HEK293 (cell line): ENCODE measurements around the gene GPATCH4.

Experiments used
- CTCF ChIP-seq: fragments of 450-650 bp; formaldehyde crosslinking; IDR thresholded peaks from 2 replicates; pipeline ENCODE4 v1.5.1; 2016; ENCODE audit warnings: missing biosample characterization, missing genetic modification characterization
- KLF1 ChIP-seq: fragments of 450-650 bp; formaldehyde crosslinking; IDR thresholded peaks from 2 replicates; pipeline ENCODE4 v1.5.1; 2016; ENCODE audit warnings: missing biosample characterization, missing genetic modification characterization
- ZBTB10 ChIP-seq: fragments of 450-650 bp; formaldehyde crosslinking; IDR thresholded peaks from 2 replicates; pipeline ENCODE4 v1.5.1; 2016; ENCODE audit warnings: missing biosample characterization, missing genetic modification characterization
- ZEB2 ChIP-seq: fragments of 450-650 bp; formaldehyde crosslinking; IDR thresholded peaks from 2 replicates; pipeline ENCODE4 v1.5.1; 2016; ENCODE audit warnings: missing biosample characterization, missing genetic modification characterization
- ZFHX2 ChIP-seq: fragments of 450-650 bp; formaldehyde crosslinking; conservative IDR thresholded peaks from 2 replicates; pipeline ENCODE4 v1.5.1; 2016; ENCODE audit warnings: missing biosample characterization, missing genetic modification characterization
- ZNF155 ChIP-seq: fragments of 450-650 bp; formaldehyde crosslinking; IDR thresholded peaks from 2 replicates; pipeline ENCODE4 v1.5.1; 2016; ENCODE audit warnings: missing biosample characterization, missing genetic modification characterization
- ZNF501 ChIP-seq: fragments of 450-650 bp; formaldehyde crosslinking; IDR thresholded peaks from 2 replicates; pipeline ENCODE4 v1.5.1; 2016; ENCODE audit warnings: missing biosample characterization, missing genetic modification characterization
- ZNF521 ChIP-seq: fragments of 450-650 bp; formaldehyde crosslinking; IDR thresholded peaks from 2 replicates; pipeline ENCODE4 v1.5.1; 2017; ENCODE audit warnings: missing biosample characterization, mild to moderate bottlenecking, missing genetic modification characterization
- ZNF654 ChIP-seq: fragments of 450-650 bp; formaldehyde crosslinking; IDR thresholded peaks from 2 replicates; pipeline ENCODE4 v1.5.1; 2016; ENCODE audit warnings: low read depth, missing biosample characterization, missing genetic modification characterization

DNA sequence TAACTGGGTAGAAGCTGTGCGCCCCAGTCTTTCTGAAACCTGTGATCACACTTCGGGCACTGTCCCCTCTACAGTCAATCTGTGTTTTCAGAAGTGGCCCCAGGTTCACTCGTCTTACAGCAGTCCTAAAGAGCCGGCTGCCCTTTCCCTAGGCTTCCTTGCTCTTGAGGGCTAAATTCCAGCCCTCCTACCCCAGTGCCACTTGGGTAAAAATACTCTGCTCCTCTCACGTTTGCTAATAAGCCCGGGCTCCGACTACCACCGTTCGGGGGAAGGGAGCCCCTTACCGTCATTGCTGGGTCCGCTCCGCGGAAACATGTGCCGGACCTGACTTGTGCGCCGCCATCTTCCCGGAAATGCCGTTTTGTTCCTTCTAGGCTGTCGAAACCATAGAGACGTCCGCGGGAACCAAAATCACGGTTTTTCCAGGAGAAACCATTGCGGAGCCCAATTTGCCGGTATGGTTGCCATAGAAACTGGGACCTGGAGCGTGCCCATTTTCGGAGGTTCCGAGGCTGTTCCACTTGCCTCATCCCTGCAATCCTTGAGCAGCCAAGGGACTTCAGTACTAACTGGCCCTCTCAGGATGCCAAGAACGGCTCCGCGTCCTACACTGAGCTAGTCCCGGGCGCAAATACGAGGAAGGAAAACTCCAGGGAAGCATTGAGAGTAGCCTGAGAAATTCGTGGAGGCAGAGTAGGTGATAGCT, at the start of gene GPATCH4:
- TF ChIP-seq CTCF (no peak), ZNF155 (tag by site-specific recombination) (no peak), ZNF501 (tag by site-specific recombination) (peak; percentile 87), ZEB2 (tag by site-specific recombination) (peak; percentile 71), ZFHX2 (tag by site-specific recombination) (no peak), ZBTB10 (tag by site-specific recombination) (0 out of 2 replicates have a peak, but pooled peaks have one; percentile 38), ZNF654 (tag by site-specific recombination) (0 out of 2 replicates have a peak, but pooled peaks have one; percentile 2), KLF1 (no peak), ZNF521 (no peak)
